Liver (tissue), 9 donors: ENCODE measurements around the gene ITGA6. TPM values are rescaled to one million over a fixed set of nuclear protein-coding genes. Genes with fewer than 3 reads are reported as not detected.

ENCODE experiments used
- DNase-seq: peaks from one replicate; pipeline ENCODE4 v3.0.0-alpha.2; 2017; ENCODE audit warnings: low spot score
- H3K27ac ChIP-seq, 2 donors: one replicate each; pipeline ENCODE4 v1.7.0; 2013; ENCODE audit warnings: inconsistent platforms in 2 of 2, low read length in 2 of 2, control low read depth in 1 of 2, low read depth in 1 of 2, mild to moderate bottlenecking in 1 of 2
- H3K27me3 ChIP-seq, 4 donors: one replicate each; pipeline versions ENCODE4 v1.6.1 to v1.7.0; 2013; ENCODE audit warnings: low read length in 3 of 4, inconsistent platforms in 1 of 4, mild to moderate bottlenecking in 1 of 4, moderate library complexity in 1 of 4; ENCODE audit not compliant: control insufficient read depth in 4 of 4, insufficient read depth in 4 of 4
- H3K36me3 ChIP-seq, 4 donors: one replicate each; pipeline versions ENCODE4 v1.6.1 to v1.7.0; 2013; ENCODE audit warnings: low read length in 3 of 4, mild to moderate bottlenecking in 3 of 4, low read depth in 1 of 4, moderate library complexity in 1 of 4; ENCODE audit not compliant: control insufficient read depth in 4 of 4, insufficient read depth in 3 of 4
- H3K4me1 ChIP-seq, 4 donors: one replicate each; pipeline versions ENCODE4 v1.6.1 to v1.7.0; 2013; ENCODE audit warnings: low read length in 3 of 4, mild to moderate bottlenecking in 3 of 4, moderate library complexity in 1 of 4; ENCODE audit not compliant: control insufficient read depth in 4 of 4, insufficient read depth in 4 of 4
- H3K4me3 ChIP-seq, 3 donors: one replicate each; pipeline versions ENCODE4 v1.6.1 to v1.7.0; 2013; ENCODE audit warnings: low read length in 3 of 3, control low read depth in 1 of 3, low read depth in 1 of 3, mild to moderate bottlenecking in 1 of 3
- H3K9ac ChIP-seq, 2 donors: one replicate each; pipeline ENCODE4 v1.7.0; 2013; ENCODE audit warnings: low read length in 2 of 2, mild to moderate bottlenecking in 2 of 2, moderate library complexity in 2 of 2, control low read depth in 1 of 2, low read depth in 1 of 2
- H3K9me3 ChIP-seq, 4 donors: one replicate each; pipeline versions ENCODE4 v1.6.1 to v1.7.0; 2013; ENCODE audit warnings: low read length in 3 of 4; ENCODE audit not compliant: control insufficient read depth in 4 of 4
- ATF3 ChIP-seq: IDR thresholded peaks from 2 replicates; pipeline ENCODE4 v1.6.1; 2016; ENCODE audit warnings: antibody characterized with exemption
- CTCF ChIP-seq: fragments of 150-350 bp; IDR thresholded peaks from 2 replicates; pipeline ENCODE4 v1.5.1; 2017; ENCODE audit warnings: improper control_type of control experiment, low read depth, low read length; ENCODE audit not compliant: missing input control
- EGR1 ChIP-seq, 2 donors: IDR thresholded peaks; 2 replicates each; pipeline ENCODE4 v1.6.1; 2016 to 2018; ENCODE audit warnings: antibody characterized with exemption in 2 of 2, low read depth in 2 of 2
- FOXA1 ChIP-seq: IDR thresholded peaks from 2 replicates; pipeline ENCODE4 v1.6.1; 2016; ENCODE audit warnings: antibody characterized with exemption
- GABPA ChIP-seq, 2 donors: IDR thresholded peaks in 1 of 2; conservative IDR thresholded peaks in 1 of 2; 2 replicates each; pipeline ENCODE4 v1.6.1; 2016; ENCODE audit warnings: antibody characterized with exemption in 2 of 2, mild to moderate bottlenecking in 1 of 2, moderate library complexity in 1 of 2
- HNF4A ChIP-seq, 2 donors: conservative IDR thresholded peaks; 2 replicates each; pipeline ENCODE4 v1.6.1; 2016; ENCODE audit warnings: antibody characterized with exemption in 2 of 2, mild to moderate bottlenecking in 2 of 2
- HNF4G ChIP-seq: IDR thresholded peaks from 2 replicates; pipeline ENCODE4 v1.6.1; 2016; ENCODE audit warnings: antibody characterized with exemption
- JUND ChIP-seq, 2 donors: IDR thresholded peaks; 2 replicates each; pipeline ENCODE4 v1.6.1; 2016; ENCODE audit warnings: antibody characterized with exemption in 2 of 2
- NR2F2 ChIP-seq: IDR thresholded peaks from 2 replicates; pipeline ENCODE4 v1.6.1; 2016; ENCODE audit warnings: antibody characterized with exemption
- RAD21 ChIP-seq, 2 donors: IDR thresholded peaks; 2 replicates each; pipeline ENCODE4 v1.6.1; 2016; ENCODE audit warnings: antibody characterized with exemption in 2 of 2, mild to moderate bottlenecking in 2 of 2
- REST ChIP-seq: IDR thresholded peaks from 2 replicates; pipeline ENCODE4 v1.6.1; 2016; ENCODE audit warnings: antibody characterized with exemption, mild to moderate bottlenecking
- SP1 ChIP-seq: IDR thresholded peaks from 2 replicates; pipeline ENCODE4 v1.6.1; 2018; ENCODE audit warnings: antibody characterized with exemption, mild to moderate bottlenecking
- ZBTB33 ChIP-seq: IDR thresholded peaks from 2 replicates; pipeline ENCODE4 v1.6.1; 2016; ENCODE audit warnings: antibody characterized with exemption
- WGBS: extraction: QIAGEN DNeasy Blood & Tissue Kit; methylation state at CpG from one replicate; pipeline ENCODE4 v1.1.7; 2013; 5-methylcytosine and 5-hydroxymethylcytosine counted together
- polyA plus RNA-seq, 2 donors: library from polyadenylated mRNA; stranded (reverse) in 1 of 2; unstranded in 1 of 2; fragments of 200-250 nt in 1 of 2; fragments of >200 nt in 1 of 2; fragmentation: Nextera tagmentation in 1 of 2; extraction: Ambion mirVana in 1 of 2; gene quantifications; one replicate each; pipeline versions ENCODE4 v1.2.1 to v1.2.3, GENCODE V29; 2013 to 2015
- total RNA-seq, 2 donors: library from RNA; depleted of rRNA; stranded (reverse); fragments of >200 nt; gene quantifications; one replicate each; pipeline ENCODE4 v1.2.3, GENCODE V29; 2014
- donor health status: healthy.
- donor health status: healthy.
- donor health status: healthy.
- donor health status: healthy.
- donor health status: healthy.

ITGA6 gene
- total and polyA plus RNA-seq, 4 donors: 5.8 to 21.6 (median 11.4) TPM

GRCh38 chr2:172431463-172431862 lies 4.1 kb downstream of the ITGA6 start:
- no peak for DNase-seq
- H3K27ac ChIP-seq: no peak overlapping the region
- no peak overlapping the region for H3K4me3 ChIP-seq
- no peaks in the 10 kb centered on the region for H3K27me3 ChIP-seq
- TF ChIP-seq SP1 (no peak), ATF3 (no peak), JUND (IDR thresholded peaks at IDR 0.05) (no peak), EGR1 (IDR thresholded peaks at IDR 0.05; ENCODE audit: low read depth in 2 of 2) (no peak), CTCF (no peak), NR2F2 (no peak), HNF4A (conservative IDR thresholded peaks at IDR 0.05) (peak in 1 of 2 donors; percentile 45), REST (no peak), GABPA (IDR thresholded peaks at IDR 0.05 in 1 of 2, conservative IDR thresholded peaks at IDR 0.05 in 1 of 2) (no peak), HNF4G (no peak), RAD21 (IDR thresholded peaks at IDR 0.05) (peak in 1 of 2 donors; percentile 22), FOXA1 (no peak), ZBTB33 (no peak)
- WGBS: 35% methylated on average over 4 of the region's 4 CpGs
- no peak overlapping the region for H3K9ac ChIP-seq
- H3K4me1 ChIP-seq: peaks cover 0 to 29% (median 19%) of the 10 kb centered on the region in 4 donors
- H3K9me3 ChIP-seq: no peaks in the 10 kb centered on the region
- H3K36me3 ChIP-seq: no peaks in the 10 kb centered on the region

GRCh38 chr2:172431993-172432392 lies 4.6 kb downstream of the ITGA6 start:
- no peak for DNase-seq
- H3K4me1 ChIP-seq: peaks cover 0 to 25% (median 16%) of the 10 kb centered on the region in 4 donors
- no peak overlapping the region for H3K9ac ChIP-seq
- 85% methylated on average over 2 of the region's 2 CpGs for whole genome bisulfite sequencing
- H3K9me3 ChIP-seq: no peaks in the 10 kb centered on the region
- H3K36me3 ChIP-seq: no peaks in the 10 kb centered on the region
- no peak overlapping the region for H3K4me3 ChIP-seq
- no peak for TF ChIP-seq JUND (IDR thresholded peaks at IDR 0.05)
- no peak overlapping the region for H3K27ac ChIP-seq
- H3K27me3 ChIP-seq: no peaks in the 10 kb centered on the region
